IPS DF 6.9 (cell line): ENCODE data around the gene FAH.

Experiments used
- DNase-seq: peaks from one replicate; pipeline ENCODE4 v3.0.0-alpha.2; 2013; ENCODE audit warnings: low read depth, low spot score
- H3K27ac ChIP-seq: one replicate; pipeline ENCODE4 v1.5.1; 2013; ENCODE audit warnings: low read length, control low read depth
- H3K27me3 ChIP-seq: 2 replicates; pipeline ENCODE4 v1.6.1; 2013; ENCODE audit warnings: mild to moderate bottlenecking, low read length; ENCODE audit not compliant: control insufficient read depth, insufficient read depth
- H3K36me3 ChIP-seq: 2 replicates; pipeline ENCODE4 v1.6.1; 2013; ENCODE audit warnings: low read length; ENCODE audit not compliant: control insufficient read depth, insufficient read depth
- H3K4me1 ChIP-seq: 2 replicates; pipeline ENCODE4 v1.6.1; 2013; ENCODE audit warnings: low read length; ENCODE audit not compliant: control insufficient read depth, insufficient read depth
- H3K4me3 ChIP-seq: 2 replicates; pipeline ENCODE4 v1.5.1; 2013; ENCODE audit warnings: mild to moderate bottlenecking, low read length
- H3K9me3 ChIP-seq: 2 replicates; pipeline ENCODE4 v1.6.1; 2013; ENCODE audit warnings: low read length, inconsistent platforms; ENCODE audit not compliant: control insufficient read depth, insufficient read depth
- WGBS: extraction: QIAGEN DNeasy Blood & Tissue Kit; methylation state at CpG from one replicate; pipeline ENCODE4 v1.1.7; 2013; ENCODE audit warnings: mixed read lengths, missing lambda C conversion rate; ENCODE audit not compliant: insufficient read length, insufficient coverage; 5-methylcytosine and 5-hydroxymethylcytosine counted together

FAH gene

DNA sequence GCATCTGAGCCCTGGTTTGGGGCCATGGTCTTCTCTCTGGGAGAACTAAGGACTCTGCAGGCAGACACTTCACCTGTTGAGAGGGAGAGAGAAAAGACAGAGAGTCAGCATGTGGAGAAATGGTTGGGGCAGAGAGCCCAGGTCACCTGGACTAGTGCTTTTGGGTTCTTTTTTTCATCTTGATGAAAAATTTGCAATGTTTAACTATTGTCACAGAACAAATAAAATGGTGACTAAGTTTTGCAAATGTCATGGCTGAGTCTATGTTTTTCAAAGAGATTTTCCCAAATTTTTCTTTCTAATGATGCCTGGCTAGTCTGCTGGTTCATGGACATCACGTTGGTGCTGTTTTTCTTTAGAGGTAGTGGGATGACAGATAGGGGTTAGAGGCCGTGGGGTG lies 17.8 kb downstream of the FAH start:
- no peaks in the 10 kb centered on the region for H3K9me3 ChIP-seq
- H3K27me3 ChIP-seq, result no peaks in the 10 kb centered on the region
- H3K27ac ChIP-seq, result no peak overlapping the region
- WGBS, result no CpG with 5 or more reads among the region's 2 CpGs
- H3K4me1 ChIP-seq, result no peaks in the 10 kb centered on the region
- no peaks in the 10 kb centered on the region for H3K36me3 ChIP-seq
- no peak overlapping the region for H3K4me3 ChIP-seq
- no peak for DNase-seq

DNA sequence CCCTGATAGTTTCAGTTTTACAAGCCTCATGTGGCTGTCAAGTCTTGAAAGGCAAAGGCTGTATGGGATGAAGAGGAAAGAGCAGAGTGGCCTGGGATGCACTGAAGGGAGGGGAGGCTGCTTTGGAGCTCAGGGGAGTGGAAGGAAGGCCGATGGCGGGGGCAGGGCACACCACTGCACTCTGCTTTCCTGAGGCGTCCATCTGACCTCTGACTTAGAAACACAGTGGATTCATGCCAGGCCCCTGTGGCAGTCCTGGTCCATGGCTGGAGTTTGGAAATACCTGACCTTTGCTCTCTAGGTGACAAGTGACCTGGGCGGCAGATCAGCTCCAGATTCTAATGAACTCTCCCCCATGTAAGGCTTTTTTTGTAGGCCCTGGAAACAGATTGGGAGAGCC lies 19.0 kb downstream of the FAH start:
- H3K4me3 ChIP-seq, result no peak overlapping the region
- no peaks in the 10 kb centered on the region for H3K9me3 ChIP-seq
- no peaks in the 10 kb centered on the region for H3K27me3 ChIP-seq
- H3K4me1 ChIP-seq, result no peaks in the 10 kb centered on the region
- H3K27ac ChIP-seq, result no peak overlapping the region
- DNase-seq, result no peak
- WGBS, result no CpG with 5 or more reads among the region's 4 CpGs
- H3K36me3 ChIP-seq, result no peaks in the 10 kb centered on the region

DNA sequence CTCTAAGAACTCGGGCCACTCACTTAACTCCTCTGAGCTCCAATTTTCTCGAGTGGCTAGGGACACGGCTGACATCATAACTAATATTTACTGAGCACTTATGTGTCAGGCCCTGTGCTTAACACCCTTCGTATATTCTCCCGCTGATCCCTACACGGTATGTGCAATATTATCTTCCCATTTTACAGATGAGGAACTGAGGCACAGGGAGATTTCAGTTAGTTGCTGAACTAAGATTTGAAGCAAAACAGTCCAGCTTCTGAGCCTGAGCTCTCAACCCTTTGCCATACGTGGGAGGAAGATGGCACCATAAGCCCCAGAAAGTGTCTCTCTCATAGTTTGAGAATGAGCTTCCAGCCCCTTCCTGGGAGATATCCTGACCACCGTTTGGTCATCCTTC lies 19.6 kb downstream of the FAH start:
- Histone ChIP-seq H3K9me3 (no peaks in the 10 kb centered on the region), H3K36me3 (no peaks in the 10 kb centered on the region), H3K4me3 (no peak overlapping the region), H3K27me3 (no peaks in the 10 kb centered on the region), H3K27ac (no peak overlapping the region), H3K4me1 (no peaks in the 10 kb centered on the region)
- no CpG with 5 or more reads among the region's 8 CpGs for WGBS
- no peak for DNase-seq

DNA sequence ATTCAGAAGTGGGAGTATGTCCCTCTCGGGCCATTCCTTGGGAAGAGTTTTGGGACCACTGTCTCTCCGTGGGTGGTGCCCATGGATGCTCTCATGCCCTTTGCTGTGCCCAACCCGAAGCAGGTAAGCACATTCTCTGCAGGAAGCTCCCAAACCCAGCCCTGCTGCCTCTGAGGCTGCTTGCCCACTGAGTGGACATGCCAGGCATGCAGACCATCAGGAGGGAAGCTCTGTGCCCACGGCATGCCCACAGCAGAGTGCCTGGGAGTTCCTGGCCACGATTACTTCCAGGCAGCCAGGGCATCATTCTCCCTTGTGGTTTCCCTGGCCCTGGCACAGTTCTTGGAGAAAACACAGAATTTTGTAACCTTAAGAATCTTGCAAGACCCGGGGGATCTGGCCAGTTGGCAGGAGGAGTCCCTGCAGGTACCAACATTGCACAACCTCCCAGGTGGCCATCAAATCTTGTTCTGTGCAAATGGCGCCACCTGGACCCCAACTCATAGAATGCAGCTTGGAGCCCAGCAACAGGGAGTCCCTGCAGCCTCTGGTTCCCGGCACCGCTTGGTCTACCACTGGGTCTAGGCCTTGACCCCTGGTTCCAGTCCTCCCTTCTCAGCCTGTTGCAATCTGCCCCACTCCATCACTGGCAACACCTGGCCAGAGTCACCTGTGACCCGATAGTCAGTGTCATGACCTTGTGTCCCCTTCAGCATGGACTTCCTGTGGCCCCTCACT lies 20.4 kb downstream of the FAH start:
- no peaks in the 10 kb centered on the region for H3K36me3 ChIP-seq
- H3K9me3 ChIP-seq, result no peaks in the 10 kb centered on the region
- H3K27ac ChIP-seq, result no peak overlapping the region
- H3K4me1 ChIP-seq, result no peaks in the 10 kb centered on the region
- no CpG with 5 or more reads among the region's 10 CpGs for WGBS
- H3K27me3 ChIP-seq, result no peaks in the 10 kb centered on the region
- no peak overlapping the region for H3K4me3 ChIP-seq
- DNase-seq, result peak; percentile 33

DNA sequence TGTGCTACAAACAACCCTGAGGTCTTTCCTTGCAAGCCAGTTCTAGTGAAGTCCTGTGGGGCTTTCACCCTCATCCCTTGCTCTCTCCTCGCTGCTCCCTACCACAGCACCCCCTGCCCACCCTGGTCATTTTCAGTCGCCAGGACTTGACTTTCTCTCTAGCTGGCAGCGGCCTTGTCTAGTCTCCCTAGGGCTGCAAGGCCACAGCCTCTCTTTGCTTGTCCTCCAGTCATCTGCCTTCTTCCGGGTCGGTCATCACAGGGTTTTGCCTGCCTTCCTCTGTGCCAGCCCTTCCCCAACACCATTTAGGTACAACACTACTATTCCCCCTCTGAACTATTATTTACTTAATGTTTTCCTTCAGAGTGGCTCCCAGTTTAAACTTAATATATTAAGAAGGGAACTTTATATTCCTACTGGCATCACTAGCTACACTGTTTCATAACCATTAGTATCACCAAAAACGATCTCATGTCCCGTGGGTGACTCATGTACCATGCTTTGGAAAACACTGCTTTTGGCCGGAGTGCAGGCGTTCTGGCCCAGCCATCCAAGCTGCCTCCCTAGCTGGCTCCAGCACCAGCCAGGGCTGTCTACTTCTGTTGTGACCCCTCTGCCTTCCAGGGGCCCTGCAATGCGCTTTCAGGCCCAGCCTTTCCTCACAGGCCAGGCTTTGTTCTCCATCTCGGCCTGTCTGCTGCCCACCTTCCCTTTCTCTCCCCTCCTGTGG lies 21.4 kb downstream of the FAH start:
- H3K9me3 ChIP-seq, result no peaks in the 10 kb centered on the region
- H3K4me1 ChIP-seq, result no peaks in the 10 kb centered on the region
- H3K27me3 ChIP-seq, result no peaks in the 10 kb centered on the region
- H3K27ac ChIP-seq, result no peak overlapping the region
- DNase-seq, result no peak
- WGBS, result no CpG with 5 or more reads among the region's 11 CpGs
- H3K36me3 ChIP-seq, result no peaks in the 10 kb centered on the region
- H3K4me3 ChIP-seq, result no peak overlapping the region

DNA sequence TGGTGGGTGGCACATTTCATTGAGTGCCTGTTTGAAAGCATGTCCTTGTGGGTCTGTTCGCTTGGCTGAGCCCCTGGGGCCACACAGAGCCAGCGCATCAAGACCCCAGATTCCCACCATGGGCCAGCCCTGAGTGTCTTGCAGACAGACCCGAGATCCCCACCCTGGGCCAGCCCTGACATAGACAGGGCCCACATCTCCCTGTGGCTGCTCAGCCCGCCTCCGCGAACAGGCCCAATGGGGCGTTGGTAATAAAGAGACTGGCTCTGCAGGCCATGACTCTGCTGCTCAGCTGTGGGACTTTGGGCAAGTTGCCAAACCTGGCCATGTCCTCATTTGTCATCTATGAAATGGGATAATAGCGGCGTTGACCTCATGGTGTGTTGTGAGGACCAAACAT lies 22.6 kb downstream of the FAH start:
- Histone ChIP-seq H3K36me3 (no peaks in the 10 kb centered on the region), H3K27ac (no peak overlapping the region), H3K4me3 (no peak overlapping the region), H3K27me3 (no peaks in the 10 kb centered on the region), H3K4me1 (no peaks in the 10 kb centered on the region), H3K9me3 (no peaks in the 10 kb centered on the region)
- no CpG with 5 or more reads among the region's 9 CpGs for WGBS
- no peak for DNase-seq

DNA sequence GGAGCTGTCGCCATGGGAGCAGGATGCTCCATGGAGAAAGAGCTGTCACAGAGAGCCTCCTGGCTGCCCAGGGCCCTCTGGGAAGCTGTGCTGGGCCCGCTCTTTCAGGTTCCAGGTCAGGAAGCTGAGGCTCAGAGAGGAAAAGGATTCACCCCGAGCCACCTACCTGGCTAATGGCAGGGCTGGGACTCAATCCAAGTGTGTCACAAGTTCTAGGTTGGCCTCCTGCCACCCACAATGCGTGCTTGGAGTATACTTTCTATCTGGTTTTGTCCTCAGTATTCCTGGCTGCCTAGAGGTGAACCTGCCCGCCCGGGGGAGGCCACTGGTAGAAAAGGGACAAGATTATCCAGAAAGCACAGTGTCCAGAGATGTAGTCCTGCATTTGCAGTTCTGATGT lies 23.6 kb downstream of the FAH start:
- Histone ChIP-seq H3K27me3 (no peaks in the 10 kb centered on the region), H3K9me3 (no peaks in the 10 kb centered on the region), H3K4me3 (no peak overlapping the region), H3K27ac (no peak overlapping the region), H3K36me3 (no peaks in the 10 kb centered on the region), H3K4me1 (no peaks in the 10 kb centered on the region)
- no CpG with 5 or more reads among the region's 6 CpGs for WGBS
- DNase-seq, result no peak

DNA sequence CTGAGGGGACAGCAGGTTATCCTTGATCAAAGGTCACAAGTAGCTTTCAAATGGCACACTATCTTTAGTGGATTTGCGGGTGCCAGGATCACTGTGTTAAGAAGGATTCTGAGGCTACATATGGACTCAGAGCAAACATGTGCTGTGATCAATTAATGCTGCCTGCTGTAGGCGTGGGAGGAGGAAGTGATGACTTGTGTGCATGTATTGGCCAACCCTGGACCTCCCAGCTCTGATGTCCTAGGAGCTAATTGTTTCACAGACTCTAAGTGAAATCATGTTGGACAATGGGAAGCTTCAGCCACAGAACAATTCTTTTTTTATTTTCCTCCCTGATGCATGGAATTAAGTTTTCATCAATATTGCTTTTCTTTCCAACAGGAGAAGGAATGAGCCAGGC lies 24.4 kb downstream of the FAH start:
- Histone ChIP-seq H3K27me3 (no peaks in the 10 kb centered on the region), H3K4me3 (no peak overlapping the region), H3K4me1 (no peaks in the 10 kb centered on the region), H3K27ac (no peak overlapping the region), H3K9me3 (no peaks in the 10 kb centered on the region), H3K36me3 (no peaks in the 10 kb centered on the region)
- WGBS, result no CpG with 5 or more reads among the region's 2 CpGs
- no peak for DNase-seq

DNA sequence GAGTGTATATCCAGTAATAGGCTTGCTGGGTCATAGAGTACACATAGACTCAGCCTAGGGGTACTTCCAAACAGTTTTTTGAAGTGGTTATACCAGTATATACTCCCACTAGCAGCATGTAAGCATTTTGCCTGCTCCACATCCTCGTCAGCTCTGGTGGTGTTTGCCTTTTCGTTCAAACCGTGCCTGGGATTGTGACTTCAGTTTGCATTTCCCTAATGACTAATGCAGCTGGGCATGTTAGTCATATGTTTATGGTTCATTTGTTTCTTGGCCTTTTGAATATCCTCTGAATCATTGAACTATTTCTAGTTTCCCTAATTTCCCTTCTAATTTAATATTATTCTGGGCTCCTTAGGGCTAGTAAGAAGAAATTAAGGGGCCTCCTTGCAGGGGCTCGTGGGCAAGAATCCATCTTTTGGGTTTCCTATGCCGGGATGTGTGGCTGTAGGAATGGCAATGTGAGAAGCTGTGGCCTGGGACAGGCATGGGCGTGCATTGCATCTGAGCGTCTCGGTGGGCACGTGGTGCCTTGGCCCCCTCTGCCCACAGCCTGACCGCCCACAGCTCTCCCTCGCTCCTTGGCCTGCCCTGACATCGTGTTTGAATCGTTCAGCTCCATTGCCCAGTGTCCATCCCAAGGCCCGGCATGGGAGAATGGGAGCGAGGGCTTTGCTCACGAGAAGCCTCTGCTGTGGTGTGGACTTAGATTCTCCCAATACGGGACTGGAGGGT lies 26.4 kb downstream of the FAH start:
- no peak for DNase-seq
- H3K4me1 ChIP-seq, result no peaks in the 10 kb centered on the region
- no peaks in the 10 kb centered on the region for H3K9me3 ChIP-seq
- no peak overlapping the region for H3K4me3 ChIP-seq
- H3K27ac ChIP-seq, result no peak overlapping the region
- H3K27me3 ChIP-seq, result no peaks in the 10 kb centered on the region
- H3K36me3 ChIP-seq, result no peaks in the 10 kb centered on the region
- WGBS, result no CpG with 5 or more reads among the region's 17 CpGs

DNA sequence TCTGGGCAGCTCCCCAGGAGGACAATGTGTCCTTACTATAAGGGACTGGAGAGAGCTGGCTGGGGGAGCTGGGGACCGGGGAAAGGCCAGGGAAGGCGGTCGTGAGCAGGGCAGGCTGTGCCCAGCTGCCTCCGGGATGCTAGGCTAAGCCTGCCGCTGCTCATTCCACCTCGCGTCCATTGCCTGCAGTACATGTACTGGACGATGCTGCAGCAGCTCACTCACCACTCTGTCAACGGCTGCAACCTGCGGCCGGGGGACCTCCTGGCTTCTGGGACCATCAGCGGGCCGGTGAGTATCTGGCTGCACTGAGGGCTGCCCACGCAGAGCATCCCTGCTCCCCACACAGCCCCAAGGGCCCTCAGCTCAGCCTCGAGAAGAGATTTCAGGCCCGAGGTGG lies 27.1 kb downstream of the FAH start:
- H3K36me3 ChIP-seq, result no peaks in the 10 kb centered on the region
- no peak overlapping the region for H3K27ac ChIP-seq
- H3K4me3 ChIP-seq, result no peak overlapping the region
- H3K4me1 ChIP-seq, result no peaks in the 10 kb centered on the region
- H3K27me3 ChIP-seq, result no peaks in the 10 kb centered on the region
- no CpG with 5 or more reads among the region's 16 CpGs for WGBS
- no peak for DNase-seq
- no peaks in the 10 kb centered on the region for H3K9me3 ChIP-seq
